ENCODE data around the gene CLCF1. TPM values are rescaled to one million over a fixed set of nuclear protein-coding genes. Genes with fewer than 3 reads are reported as not detected.

The CLCF1 gene
- total RNA-seq, 1 donor: 9.4 TPM

Small RNA genes within 50 kb of the gene (small RNA-seq; reads per million reads assigned to genes)
- not detected for gene RN7SKP239
- not detected for gene RNU6-1238P

Other genes with a start within 250 kb of the CLCF1 start
- 10.1 and 21.5 TPM in 2 replicates for gene GRK2, start 107.1 kb downstream of the CLCF1 start, total RNA-seq (ENCODE audit: low replicate concordance)
- gene ANKRD13D, start 84.3 kb downstream of the CLCF1 start, total RNA-seq (ENCODE audit: low replicate concordance): 12.1 and 25.3 TPM in 2 replicates
- 11.7 and 12.3 TPM in 2 replicates for gene SSH3, start 70.1 kb downstream of the CLCF1 start, total RNA-seq (ENCODE audit: low replicate concordance)
- 53.5 and 101 TPM in 2 replicates for gene POLD4, start 20.1 kb downstream of the CLCF1 start, total RNA-seq (ENCODE audit: low replicate concordance)
- 4.7 and 11.2 TPM in 2 replicates for gene RAD9A, start 18.4 kb upstream of the CLCF1 start, total RNA-seq (ENCODE audit: low replicate concordance)
- 97.6 and 129 TPM in 2 replicates for gene PPP1CA, start 28.3 kb upstream of the CLCF1 start, total RNA-seq (ENCODE audit: low replicate concordance)
- not detected in 2 replicates for gene TBC1D10C, start 30.5 kb upstream of the CLCF1 start, total RNA-seq (ENCODE audit: low replicate concordance)
- gene CARNS1, start 42.1 kb upstream of the CLCF1 start, total RNA-seq (ENCODE audit: low replicate concordance): 0.09 and 0.16 TPM in 2 replicates
- gene RPS6KB2, start 54.9 kb upstream of the CLCF1 start, total RNA-seq (ENCODE audit: low replicate concordance): 19.7 and 35.6 TPM in 2 replicates
- gene PTPRCAP, start 64.1 kb upstream of the CLCF1 start, total RNA-seq (ENCODE audit: low replicate concordance): 0.41 and 0.45 TPM in 2 replicates
- gene CORO1B, start 69.9 kb upstream of the CLCF1 start, total RNA-seq (ENCODE audit: low replicate concordance): 42.3 and 76.4 TPM in 2 replicates
- gene GPR152, start 79.1 kb upstream of the CLCF1 start, total RNA-seq (ENCODE audit: low replicate concordance): not detected in 2 replicates
- gene CABP4, start 81.8 kb upstream of the CLCF1 start, total RNA-seq (ENCODE audit: low replicate concordance): not detected in 2 replicates
- 19.2 and 27.9 TPM in 2 replicates for gene TMEM134, start 95.7 kb upstream of the CLCF1 start, total RNA-seq (ENCODE audit: low replicate concordance)
- gene AIP, start 109.4 kb upstream of the CLCF1 start, total RNA-seq (ENCODE audit: low replicate concordance): 38.4 and 75.9 TPM in 2 replicates
- gene PITPNM1, start 131.8 kb upstream of the CLCF1 start, total RNA-seq (ENCODE audit: low replicate concordance): 9.2 and 24.0 TPM in 2 replicates
- gene CDK2AP2, start 134.6 kb upstream of the CLCF1 start, total RNA-seq (ENCODE audit: low replicate concordance): 8.7 and 22.1 TPM in 2 replicates
- not detected in 2 replicates for gene CABP2, start 149.8 kb upstream of the CLCF1 start, total RNA-seq (ENCODE audit: low replicate concordance)
- 172 and 538 TPM in 2 replicates for gene GSTP1, start 210.2 kb upstream of the CLCF1 start, total RNA-seq (ENCODE audit: low replicate concordance)
- gene NDUFV1, start 233.3 kb upstream of the CLCF1 start, total RNA-seq (ENCODE audit: low replicate concordance): 116 and 138 TPM in 2 replicates

Measured in fibroblast of the aortic adventitia (primary cell).